HG03442 (cell line): ENCODE data around the gene EFNB1.

Experiments used
- ATAC-seq: cut with Tn5 transposase; IDR thresholded peaks from one replicate; pipeline ENCODE4 v1.9.1; 2021; ENCODE audit warnings: mild to moderate bottlenecking, moderate library complexity; ENCODE audit not compliant: unreplicated experiment

The EFNB1 gene

GRCh38 chrX:68827256-68827655 lies 1.6 kb upstream of the EFNB1 start:
- ATAC-seq = no peak

- ATAC-seq = peak; percentile 32
These were observed 785 bp upstream of the EFNB1 start for GRCh38 chrX:68827848-68828624.

- no peak for ATAC-seq
These were observed 979 bp downstream of the EFNB1 start for GRCh38 chrX:68829582-68830418.

GRCh38 chrX:68830419-68831404 lies 1.9 kb downstream of the EFNB1 start:
- no peak for ATAC-seq

- no peak for ATAC-seq
These were observed 2.7 kb downstream of the EFNB1 start for GRCh38 chrX:68831405-68832100.

GRCh38 chrX:68832101-68832416 lies 3.2 kb downstream of the EFNB1 start:
- peak; percentile 55 for ATAC-seq

GRCh38 chrX:68832516-68833447 lies 4.0 kb downstream of the EFNB1 start:
- no peak for ATAC-seq

GRCh38 chrX:68833448-68833805 lies 4.6 kb downstream of the EFNB1 start:
- no peak for ATAC-seq

GRCh38 chrX:68833855-68834331 lies 5.1 kb downstream of the EFNB1 start:
- no peak for ATAC-seq

- no peak for ATAC-seq
These were observed 5.7 kb downstream of the EFNB1 start for GRCh38 chrX:68834371-68835103.

- ATAC-seq = no peak
These were observed 6.3 kb downstream of the EFNB1 start for GRCh38 chrX:68835104-68835442.

- ATAC-seq = no peak
These were observed 6.6 kb downstream of the EFNB1 start for GRCh38 chrX:68835468-68835867.

- ATAC-seq = no peak
These were observed 8.3 kb downstream of the EFNB1 start for GRCh38 chrX:68837119-68837518.

GRCh38 chrX:68838571-68838910 lies 9.7 kb downstream of the EFNB1 start:
- no peak for ATAC-seq

GRCh38 chrX:68839771-68840170 lies 10.9 kb downstream of the EFNB1 start:
- no peak for ATAC-seq

- ATAC-seq = no peak
These were observed 11.4 kb downstream of the EFNB1 start for GRCh38 chrX:68840256-68840655.

- no peak for ATAC-seq
These were observed 12.6 kb downstream of the EFNB1 start for GRCh38 chrX:68841251-68842049.

- ATAC-seq = no peak
These were observed 13.5 kb downstream of the EFNB1 start for GRCh38 chrX:68842351-68842750.
